ENCODE data around the gene LPA. TPM values are rescaled to one million over a fixed set of nuclear protein-coding genes. Genes with fewer than 3 reads are reported as not detected.
"Not testable (repeated sequence)": the region's sequence is repeated elsewhere in the genome, so short reads cannot be mapped to it uniquely, and the experiment has no call there.

The LPA gene
- total and polyA plus RNA-seq, 12 donors: 0.10 to 5.7 (median 0.57) TPM; not detected in 5

DNA sequence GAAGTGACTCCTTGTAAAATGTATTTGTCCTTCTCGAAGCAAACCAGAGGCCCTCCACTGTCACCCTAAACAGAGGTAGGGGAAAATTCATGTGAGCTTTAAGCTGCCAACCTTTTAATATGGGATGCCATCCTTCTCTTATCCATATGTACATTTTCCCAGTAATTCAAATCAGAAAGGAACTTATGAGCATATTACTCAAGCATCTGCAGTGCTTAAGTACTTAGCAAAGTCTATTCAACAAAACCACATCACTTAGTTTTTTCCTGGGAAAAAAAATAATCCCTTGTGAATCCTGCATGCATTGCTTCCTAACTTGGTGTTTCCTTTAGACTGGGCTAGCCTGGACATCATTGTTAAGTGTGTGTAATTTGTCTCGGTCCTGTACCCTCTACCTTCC lies 132.2 kb downstream of the LPA start:
- no peak overlapping the region for H3K4me3 ChIP-seq
- no peak for DNase-seq
- H3K27me3 ChIP-seq: no peaks in the 10 kb centered on the region
- 56 to 74% (median 65%) methylated on average over 2 of the region's 2 CpGs for WGBS, 4 donors
- intact Hi-C loops (cut with DNase I): loop anchor here in 1 of 2 donors (10.0 kb wide), 1 partner anchor 657 kb away; no protein-coding TSS in a partner anchor
- H3K4me1 ChIP-seq (replicated peaks in 1 of 2): no peaks in the 10 kb centered on the region
- no peak for TF ChIP-seq POLR2A (IDR thresholded peaks at IDR 0.05)
- TF ChIP-seq, protein P1, sequence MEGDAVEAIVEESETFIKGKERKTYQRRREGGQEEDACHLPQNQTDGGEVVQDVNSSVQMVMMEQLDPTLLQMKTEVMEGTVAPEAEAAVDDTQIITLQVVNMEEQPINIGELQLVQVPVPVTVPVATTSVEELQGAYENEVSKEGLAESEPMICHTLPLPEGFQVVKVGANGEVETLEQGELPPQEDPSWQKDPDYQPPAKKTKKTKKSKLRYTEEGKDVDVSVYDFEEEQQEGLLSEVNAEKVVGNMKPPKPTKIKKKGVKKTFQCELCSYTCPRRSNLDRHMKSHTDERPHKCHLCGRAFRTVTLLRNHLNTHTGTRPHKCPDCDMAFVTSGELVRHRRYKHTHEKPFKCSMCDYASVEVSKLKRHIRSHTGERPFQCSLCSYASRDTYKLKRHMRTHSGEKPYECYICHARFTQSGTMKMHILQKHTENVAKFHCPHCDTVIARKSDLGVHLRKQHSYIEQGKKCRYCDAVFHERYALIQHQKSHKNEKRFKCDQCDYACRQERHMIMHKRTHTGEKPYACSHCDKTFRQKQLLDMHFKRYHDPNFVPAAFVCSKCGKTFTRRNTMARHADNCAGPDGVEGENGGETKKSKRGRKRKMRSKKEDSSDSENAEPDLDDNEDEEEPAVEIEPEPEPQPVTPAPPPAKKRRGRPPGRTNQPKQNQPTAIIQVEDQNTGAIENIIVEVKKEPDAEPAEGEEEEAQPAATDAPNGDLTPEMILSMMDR (IDR thresholded peaks at IDR 0.05): no peak
- H3K9me3 ChIP-seq (replicated peaks in 1 of 3): no peaks in the 10 kb centered on the region
- H3K27ac ChIP-seq: no peak overlapping the region
- no peaks in the 10 kb centered on the region for H3K36me3 ChIP-seq (replicated peaks in 1 of 2)

DNA sequence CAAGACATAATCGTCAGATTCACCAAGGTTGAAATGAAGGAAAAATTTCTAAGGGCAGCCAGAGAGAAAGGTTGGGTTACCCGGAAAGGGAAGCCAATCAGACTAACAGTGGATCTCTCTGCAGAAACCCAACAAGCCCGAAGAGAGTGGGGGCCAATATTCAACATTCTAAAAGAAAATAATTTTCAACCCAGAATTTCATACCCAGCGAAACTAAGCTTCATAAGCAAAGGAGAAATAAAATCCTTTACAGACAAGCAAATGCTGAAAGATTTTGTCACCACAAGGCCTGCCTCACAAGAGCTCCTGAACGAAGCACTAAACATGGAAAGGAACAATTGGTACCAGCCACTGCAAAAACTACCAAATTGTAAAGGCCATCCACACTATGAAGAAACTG lies 134.6 kb downstream of the LPA start:
- H3K4me1 ChIP-seq (replicated peaks in 1 of 2); DNase-seq; intact Hi-C loops (cut with DNase I); H3K9me3 ChIP-seq (replicated peaks in 1 of 3); H3K27me3 ChIP-seq; H3K36me3 ChIP-seq (replicated peaks in 1 of 2); H3K27ac ChIP-seq; H3K4me3 ChIP-seq: not testable (repeated sequence)
- 78 to 84% (median 82%) methylated on average over 5 of the region's 5 CpGs for WGBS, 4 donors

DNA sequence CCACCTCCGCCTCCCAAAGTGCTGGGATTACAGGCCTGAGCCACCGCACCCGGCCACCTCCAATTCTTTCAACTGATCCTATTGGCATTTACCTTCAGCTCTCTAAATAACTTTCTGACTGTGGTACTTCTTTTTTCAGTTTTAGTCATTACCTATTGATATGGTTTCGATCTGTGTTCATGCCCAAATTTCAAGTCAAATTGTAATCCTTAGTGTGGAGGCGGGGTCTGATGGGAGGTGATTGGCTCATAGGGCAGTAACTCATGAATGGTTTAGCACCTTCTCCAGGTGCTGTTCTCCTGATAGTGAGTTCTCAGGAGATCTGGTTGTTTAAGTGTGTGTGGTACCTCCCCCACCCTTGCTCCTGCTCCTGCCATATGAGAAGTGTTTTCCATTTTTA lies 140.9 kb downstream of the LPA start:
- no peak for DNase-seq
- WGBS, 4 donors: 95 to 97% (median 97%) methylated on average over 5 of the region's 5 CpGs
- no peak overlapping the region for H3K27ac ChIP-seq

DNA sequence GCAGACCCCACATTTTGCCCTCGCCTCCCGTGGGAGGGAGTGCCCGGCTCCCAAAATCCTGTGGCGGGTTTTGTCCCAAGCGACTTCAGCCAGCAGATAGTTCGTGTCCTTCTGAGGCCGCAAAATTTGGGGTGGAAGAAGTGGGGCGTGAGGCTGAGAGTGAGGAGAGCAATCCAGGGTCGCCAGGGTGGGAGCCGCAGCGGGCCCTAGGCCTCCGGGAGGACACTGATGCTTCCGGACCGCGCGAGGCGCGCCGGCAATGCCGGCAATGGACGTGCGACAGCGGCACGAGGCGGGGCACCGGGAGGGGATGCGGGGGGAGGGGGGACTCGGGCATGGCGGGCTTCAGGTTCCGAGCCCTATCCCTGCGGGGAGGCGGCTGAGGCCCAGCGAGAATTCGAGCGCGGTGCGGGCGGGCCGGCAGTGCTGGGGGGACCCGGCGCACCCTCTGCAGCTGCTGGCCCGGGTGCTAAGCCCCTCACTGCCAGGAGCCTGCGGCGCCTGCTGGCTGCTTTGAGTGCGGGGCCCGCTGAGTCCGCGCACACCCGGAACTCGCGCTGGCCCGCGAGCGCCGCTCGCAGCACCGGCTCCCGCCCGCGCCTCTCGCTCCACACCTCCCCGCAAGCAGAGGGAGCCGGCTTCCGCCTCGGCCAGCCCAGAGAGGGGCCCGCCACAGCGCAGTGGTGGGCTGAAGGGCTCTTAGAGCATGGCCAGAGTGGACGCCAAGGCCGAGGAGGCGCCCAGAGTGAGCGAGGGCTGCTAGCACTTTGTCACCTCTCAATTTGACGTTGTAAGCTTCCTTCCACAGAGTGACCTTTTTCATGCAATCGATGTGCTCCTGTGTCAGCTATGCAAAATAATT lies 143.8 kb downstream of the LPA start:
- Histone ChIP-seq H3K9me3 (replicated peaks in 1 of 3) (no peaks in the 10 kb centered on the region), H3K4me1 (replicated peaks in 1 of 2) (peaks cover 0 to 5% of the 10 kb centered on the region in 2 donors), H3K4me3 (peak overlapping the region; percentile 6 to 77 (median 45)), H3K36me3 (replicated peaks in 1 of 2) (no peaks in the 10 kb centered on the region), H3K27ac (peak overlapping the region in 4 of 5 donors; percentile 43 to 88 (median 66)), H3K27me3 (no peaks in the 10 kb centered on the region)
- DNase-seq: peak; percentile 69 to 87 (median 80)
- 0 to 1% (median 0%) methylated on average over 14 to 73 of the region's 73 CpGs for WGBS, 4 donors
- intact Hi-C loops (cut with DNase I): no loop called here
- TF ChIP-seq, protein P1 (IDR thresholded peaks at IDR 0.05): peak in 4 of 6 experiments; percentile 2 to 92 (median 58)
- TF ChIP-seq POLR2A (IDR thresholded peaks at IDR 0.05): peak in 1 of 2 donors; percentile 23

More for the DNA sequence above, 140.9 kb downstream of the LPA start:
- Histone ChIP-seq H3K9me3 (replicated peaks in 1 of 3) (no peaks in the 10 kb centered on the region), H3K4me3 (no peak overlapping the region), H3K36me3 (replicated peaks in 1 of 2) (no peaks in the 10 kb centered on the region), H3K27me3 (no peaks in the 10 kb centered on the region), H3K4me1 (replicated peaks in 1 of 2) (peaks cover 0 to 5% of the 10 kb centered on the region in 2 donors)
- no peak for TF ChIP-seq POLR2A (IDR thresholded peaks at IDR 0.05)
- intact Hi-C loops (cut with DNase I): no loop called here

DNA sequence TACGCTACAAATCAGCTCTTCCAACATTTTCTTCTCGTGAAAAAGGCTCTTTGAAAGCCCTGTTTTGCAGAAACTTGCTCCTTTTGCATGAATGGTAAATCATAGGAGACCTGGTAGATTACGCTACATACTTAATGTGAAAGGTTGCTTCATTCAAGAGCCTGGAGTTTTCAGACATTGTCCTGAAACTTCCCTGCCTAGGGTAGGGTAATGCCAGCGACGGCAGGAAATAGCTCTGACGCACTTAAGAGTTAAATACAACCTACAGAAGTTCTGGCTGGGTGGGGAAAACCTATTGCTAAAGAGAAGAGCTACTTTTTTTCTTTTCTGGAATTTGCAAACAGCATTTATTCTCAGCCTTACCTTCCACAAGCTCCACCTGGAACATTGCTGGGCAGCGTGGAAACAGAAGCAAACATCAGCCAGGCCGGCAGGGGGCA lies 144.5 kb downstream of the LPA start:
- intact Hi-C loops (cut with DNase I): no loop called here
- no peak for TF ChIP-seq POLR2A (IDR thresholded peaks at IDR 0.05)
- TF ChIP-seq, protein P1 (IDR thresholded peaks at IDR 0.05): peak in 4 of 6 experiments; percentile 86 to 94 (median 90)

More for the DNA sequence above, 144.5 kb downstream of the LPA start:
- no peaks in the 10 kb centered on the region for H3K27me3 ChIP-seq
- H3K4me1 ChIP-seq (replicated peaks in 1 of 2): peaks cover 0 to 5% of the 10 kb centered on the region in 2 donors
- H3K4me3 ChIP-seq: peak overlapping the region in 2 of 4 donors; percentile 18 to 72
- no peak for DNase-seq
- H3K36me3 ChIP-seq (replicated peaks in 1 of 2): no peaks in the 10 kb centered on the region
- 22 to 26% (median 24%) methylated on average over 8 of the region's 8 CpGs for WGBS, 4 donors
- H3K27ac ChIP-seq: peak overlapping the region in 2 of 5 donors; percentile 85 to 88
- H3K9me3 ChIP-seq (replicated peaks in 1 of 3): no peaks in the 10 kb centered on the region

Data from adrenal gland (tissue), 12 donors.